HCT116 (cell line): ENCODE data around the gene BRD7. TPM values are rescaled to one million over a fixed set of nuclear protein-coding genes. Genes with fewer than 3 reads are reported as not detected.

Source experiments
- ATAC-seq: fragments of 200-7000 bp; cut with Tn5 transposase; 2 replicates; pipeline ENCODE4 v1.9.1; 2020; ENCODE audit warnings: mild to moderate bottlenecking, moderate library complexity
- BruUV-seq: library from RNA; stranded (reverse); fragments of 400-500 nt; replicated peaks from 2 replicates; lab custom pipeline; 2021; lab: Mats Ljungman, UMichigan
- CTCF ChIA-PET: fragments of 300-600 bp; sonication (Branson Sonifier 250); formaldehyde crosslinking; loops from one replicate; lab custom pipeline; 2021; ENCODE audit warnings: antibody characterized with exemption; lab: Charles Lee
- POLR2A ChIA-PET: fragments of 300-600, 350-600 bp; sonication (Branson Sonifier 250); formaldehyde crosslinking; loops from one replicate; lab custom pipeline; 2021; ENCODE audit warnings: antibody characterized with exemption; lab: Charles Lee
- RAD21 ChIA-PET, 2 experiments: fragments of 300-600 bp; sonication (Branson Sonifier 250); formaldehyde crosslinking; loops; one replicate each; lab custom pipeline; 2023; ENCODE audit warnings: low total read pairs in 2 of 2; ENCODE audit not compliant: uncharacterized antibody in 2 of 2, unreplicated experiment in 2 of 2, low non-redundant PET in 1 of 2; lab: Charles Lee
- DNase-seq: peaks from one replicate; pipeline ENCODE4 v3.0.0-alpha.2; 2010; ENCODE audit warnings: low read depth, low spot score
- H2AFZ ChIP-seq: fragments of 200-600 bp; shearing (Covaris generic), sonication (generic); 2 replicates; pipeline ENCODE4 v1.6.1; 2017; ENCODE audit warnings: low read depth, mixed run types, mixed read lengths, antibody characterized with exemption, low read length; ENCODE audit not compliant: poor library complexity, severe bottlenecking
- H3K27ac ChIP-seq: 2 replicates; pipeline ENCODE4 v1.5.1; 2012; ENCODE audit warnings: low read depth, low read length
- H3K27me3 ChIP-seq: fragments of 200-600 bp; sonication (generic); 2 replicates; pipeline ENCODE4 v1.6.1; 2016; ENCODE audit warnings: mixed run types, low read length, mixed read lengths; ENCODE audit not compliant: insufficient read depth
- H3K36me3 ChIP-seq, 2 experiments: fragments of 200-500 bp in 1 of 2; fragments of 200-600 bp in 1 of 2; sonication (Bioruptor generic) in 1 of 2; sonication (generic) in 1 of 2; 2 replicates each; pipeline versions ENCODE4 v1.5.1 to v1.6.1; 2014 to 2016; ENCODE audit warnings: low read length in 2 of 2, inconsistent platforms in 1 of 2, mixed read lengths in 1 of 2, mixed run types in 1 of 2; ENCODE audit not compliant: insufficient read depth in 2 of 2, control insufficient read depth in 1 of 2
- H3K4me1 ChIP-seq, 2 experiments: fragments of 200-600 bp in 1 of 2; sonication (generic) in 1 of 2; 2 replicates each; pipeline versions ENCODE4 v1.5.1 to v1.6.1; 2012 to 2017; ENCODE audit warnings: low read length in 2 of 2, inconsistent platforms in 1 of 2, mild to moderate bottlenecking in 1 of 2, mixed read lengths in 1 of 2, mixed run types in 1 of 2, moderate library complexity in 1 of 2; ENCODE audit not compliant: insufficient read depth in 2 of 2, control insufficient read depth in 1 of 2
- H3K4me2 ChIP-seq: fragments of 200-600 bp; sonication (generic); 2 replicates; pipeline ENCODE4 v1.6.1; 2017; ENCODE audit warnings: mixed run types, low read length, mixed read lengths
- H3K4me3 ChIP-seq, 2 experiments: fragments of 200-600 bp in 1 of 2; sonication (generic) in 1 of 2; replicated peaks in 1 of 2; 2 replicates each; pipeline ENCODE4 v1.5.1; 2011 to 2016; ENCODE audit warnings: low read length in 2 of 2, control low read depth in 1 of 2, low read depth in 1 of 2, mild to moderate bottlenecking in 1 of 2, mixed read lengths in 1 of 2, mixed run types in 1 of 2
- H3K79me2 ChIP-seq: fragments of 200-600 bp; sonication (generic); 2 replicates; pipeline ENCODE4 v1.6.1; 2017; ENCODE audit warnings: mild to moderate bottlenecking, mixed run types, low read length, moderate library complexity, mixed read lengths; ENCODE audit not compliant: insufficient read depth
- H3K9ac ChIP-seq: fragments of 200-600 bp; sonication (generic); 2 replicates; pipeline ENCODE4 v1.6.1; 2016; ENCODE audit warnings: low read length, mixed read lengths
- H3K9me2 ChIP-seq: fragments of 200-600 bp; sonication (generic), shearing (Covaris generic); 2 replicates; pipeline ENCODE4 v1.6.1; 2017; ENCODE audit warnings: mixed run types, mild to moderate bottlenecking, moderate library complexity; ENCODE audit not compliant: insufficient read depth
- H3K9me3 ChIP-seq, 2 experiments: fragments of 200-500 bp in 1 of 2; fragments of 200-600 bp in 1 of 2; sonication (Bioruptor generic) in 1 of 2; sonication (generic) in 1 of 2; 2 replicates each; pipeline ENCODE4 v1.6.1; 2014 to 2017; ENCODE audit warnings: low read length in 2 of 2, mixed read lengths in 2 of 2, inconsistent platforms in 1 of 2, low read depth in 1 of 2, mild to moderate bottlenecking in 1 of 2, mixed run types in 1 of 2, moderate library complexity in 1 of 2; ENCODE audit not compliant: control insufficient read depth in 1 of 2, insufficient read depth in 1 of 2
- H4K20me1 ChIP-seq: fragments of 200-600 bp; sonication (generic), shearing (Covaris generic); 2 replicates; pipeline ENCODE4 v1.6.1; 2017; ENCODE audit warnings: mixed run types, mild to moderate bottlenecking, moderate library complexity; ENCODE audit not compliant: insufficient read depth
- CBX3 ChIP-seq: IDR thresholded peaks from 2 replicates; pipeline ENCODE4 v1.6.1; 2012; ENCODE audit warnings: low read depth
- CEBPB ChIP-seq: IDR thresholded peaks from 2 replicates; pipeline ENCODE4 v1.6.1; 2012; ENCODE audit warnings: low read depth
- ELF1 ChIP-seq: IDR thresholded peaks from 2 replicates; pipeline ENCODE4 v1.6.1; 2012; ENCODE audit warnings: low read depth, borderline replicate concordance
- EZH2 ChIP-seq: fragments of 200-600 bp; sonication (generic); IDR thresholded peaks from 2 replicates; pipeline ENCODE4 v1.6.1; 2017; ENCODE audit warnings: antibody characterized with exemption, mixed run types
- FOSL1 ChIP-seq: IDR thresholded peaks from 2 replicates; pipeline ENCODE4 v1.6.1; 2012; ENCODE audit warnings: low read depth
- POLR2AphosphoS5 ChIP-seq: IDR thresholded peaks from 2 replicates; pipeline ENCODE4 v1.6.1; 2011; ENCODE audit warnings: mild to moderate bottlenecking, low read depth, low read length, moderate library complexity
- RAD21 ChIP-seq: IDR thresholded peaks from 2 replicates; pipeline ENCODE4 v1.6.1; 2012; ENCODE audit warnings: low read depth, mild to moderate bottlenecking
- SIN3A ChIP-seq: IDR thresholded peaks from 2 replicates; pipeline ENCODE4 v1.6.1; 2012; ENCODE audit warnings: low read depth
- SRF ChIP-seq: IDR thresholded peaks from 2 replicates; pipeline ENCODE4 v1.6.1; 2012; ENCODE audit warnings: low read depth
- intact Hi-C: fragments of 100-400 bp; cut with micrococcal nuclease; formaldehyde crosslinking; loops from 2 replicates; pipeline ENCODE4 v1.10.0; 2022
- total RNA-seq: library from RNA; stranded (reverse); gene quantifications from one replicate; pipeline ENCODE4 v1.2.1, GENCODE V29; 2021; ENCODE audit not compliant: unreplicated experiment

Gene BRD7
- total RNA-seq, 1 experiment from 2014 or later = 85.4 TPM

DNA sequence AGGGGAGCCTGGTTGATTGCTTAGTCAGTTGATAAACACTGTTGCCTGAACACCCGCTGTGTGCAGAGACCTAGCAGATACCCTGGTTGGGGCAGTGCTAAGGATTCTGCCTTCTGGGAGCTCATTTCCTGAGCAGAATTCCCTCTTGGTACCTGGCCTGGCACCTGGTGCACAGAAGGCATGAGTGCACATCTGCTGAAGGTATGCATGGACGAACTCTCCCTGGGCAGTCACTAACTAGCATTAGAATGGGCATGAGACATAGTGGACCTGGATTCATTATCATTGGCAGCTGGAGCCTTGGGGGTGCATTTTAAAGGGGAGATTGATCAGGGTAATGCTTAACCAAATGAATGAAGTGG, 89.3 kb downstream of the BRD7 start (continued):
- TF ChIP-seq POLR2AphosphoS5 = no peak
- TF ChIP-seq FOSL1 = no peak
- no peak for TF ChIP-seq SIN3A
- no peak for TF ChIP-seq SRF
- TF ChIP-seq CEBPB = no peak
- TF ChIP-seq CBX3 = no peak

DNA sequence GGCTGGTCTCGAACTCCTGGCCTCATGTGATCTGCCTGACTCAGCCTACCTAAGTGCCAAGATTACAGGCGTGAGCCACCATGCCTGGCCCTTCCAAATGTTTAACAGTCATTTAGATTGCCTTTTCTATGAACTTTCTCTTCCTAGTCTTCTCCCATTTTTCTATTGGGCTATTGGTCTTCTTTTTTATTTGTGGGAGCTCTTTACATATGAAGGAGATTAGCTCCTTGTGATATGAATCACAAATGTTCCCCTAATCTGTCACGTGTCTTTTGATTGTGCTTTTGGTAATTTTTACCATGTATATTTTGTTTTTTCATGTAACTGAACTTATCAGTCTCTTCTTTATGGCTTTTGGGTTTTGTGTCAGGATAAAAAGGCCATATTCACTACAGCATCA, 90.5 kb downstream of the BRD7 start:
- Histone ChIP-seq H3K9ac (no peak overlapping the region), H2AFZ (no peak overlapping the region), H3K36me3 (no peaks in the 10 kb centered on the region), H3K27ac (no peak overlapping the region), H3K9me3 (no peaks in the 10 kb centered on the region), H3K9me2 (no peaks in the 10 kb centered on the region), H3K4me1 (no peaks in the 10 kb centered on the region), H4K20me1 (no peaks in the 10 kb centered on the region), H3K79me2 (peaks cover 10% of the 10 kb centered on the region; the same call in 1 of the 2 replicates), H3K4me2 (no peak overlapping the region), H3K27me3 (no peaks in the 10 kb centered on the region), H3K4me3 (no peak overlapping the region)
- DNase-seq = no peak
- intact Hi-C loops = no loop called here
- RAD21 ChIA-PET = no interaction called here
- TF ChIP-seq SIN3A = no peak
- TF ChIP-seq RAD21 = no peak
- TF ChIP-seq ELF1 = no peak
- BruUV-seq = no TSS peak
- ATAC-seq = no peak
- CTCF ChIA-PET = no interaction called here
- POLR2A ChIA-PET = no interaction called here

DNA sequence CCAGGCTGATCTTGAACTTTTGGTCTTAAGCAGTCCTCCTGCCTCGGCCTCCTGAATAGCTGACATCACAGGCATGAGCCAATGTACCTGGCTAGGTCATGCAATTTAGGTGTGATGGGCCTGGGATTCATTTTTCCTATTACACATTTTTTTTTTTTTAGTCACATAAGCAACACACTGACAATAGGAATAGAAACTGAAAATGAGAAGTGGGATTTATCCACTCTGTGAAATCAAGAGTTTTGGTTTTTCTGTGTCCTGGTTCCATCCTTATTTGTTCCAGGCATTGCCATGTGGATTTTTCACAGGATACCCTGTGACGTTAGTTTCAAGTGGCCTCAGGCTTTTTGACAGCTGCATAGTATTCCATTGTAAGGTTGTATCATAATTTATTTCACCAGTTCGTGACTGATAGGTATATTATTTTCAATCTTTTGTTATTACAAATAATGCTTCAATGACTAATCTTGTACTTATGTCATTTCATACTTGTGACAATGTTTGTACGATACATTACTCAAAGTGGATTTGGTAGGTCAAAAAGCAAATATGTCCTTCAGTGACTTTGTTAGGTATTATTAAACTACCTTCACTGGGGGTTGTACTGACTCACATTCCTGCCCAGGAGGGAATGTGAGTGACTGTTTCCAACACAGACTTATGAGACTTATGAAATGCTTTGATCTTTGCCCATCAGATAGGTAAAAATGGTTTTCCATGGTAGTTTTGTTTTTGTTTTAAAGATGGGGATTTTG, 91.8 kb downstream of the BRD7 start:
- H3K9ac ChIP-seq = no peak overlapping the region
- CTCF ChIA-PET = no interaction called here
- RAD21 ChIA-PET = no interaction called here
- H3K27ac ChIP-seq = no peak overlapping the region
- no peak for ATAC-seq
- no peaks in the 10 kb centered on the region for H3K27me3 ChIP-seq
- H2AFZ ChIP-seq = no peak overlapping the region
- no peaks in the 10 kb centered on the region for H4K20me1 ChIP-seq
- H3K9me2 ChIP-seq = no peaks in the 10 kb centered on the region
- no peaks in the 10 kb centered on the region for H3K4me1 ChIP-seq
- H3K79me2 ChIP-seq = peaks cover 10% of the 10 kb centered on the region; the same call in 1 of the 2 replicates
- no peaks in the 10 kb centered on the region for H3K9me3 ChIP-seq
- H3K4me3 ChIP-seq = no peak overlapping the region
- TF ChIP-seq EZH2 = no peak
- intact Hi-C loops = no loop called here
- no peak overlapping the region for H3K4me2 ChIP-seq
- POLR2A ChIA-PET = no interaction called here
- H3K36me3 ChIP-seq = no peaks in the 10 kb centered on the region
- BruUV-seq = no TSS peak
- DNase-seq = no peak
